ENCODE data around the gene MFSD2A.

- TF ChIP-seq CTCF (IDR thresholded peaks at IDR 0.05) = peak in 1 of 6 experiments; percentile 5
- TF ChIP-seq POLR2A (IDR thresholded peaks at IDR 0.05) = peak; percentile 22 to 66
These were observed 20.7 kb upstream of the MFSD2A start for GRCh38 chr1:39933956-39934941.

Data from Peyer's patch (tissue), 4 donors.